ENCODE results near the gene ASTE1. TPM values are rescaled to one million over a fixed set of nuclear protein-coding genes. Genes with fewer than 3 reads are reported as not detected.
"Not testable (repeated sequence)": the region's sequence is repeated elsewhere in the genome, so short reads cannot be mapped to it uniquely, and the experiment has no call there.

The ASTE1 gene
- total RNA-seq, 2 experiments from 2014 or later: 13.7 to 15.1 TPM

GRCh38 chr3:131001071-131001470 is 25.6 kb downstream of the ASTE1 start:
- Mint-ChIP-seq H3K9me3 (no peaks in the 10 kb centered on the region), H3K27me3 (no peaks in the 10 kb centered on the region), H3K4me3 (no peak overlapping the region), H3K27ac (no peak overlapping the region), H3K36me3 (ENCODE audit: low read depth) (peaks cover 33% of the 10 kb centered on the region), H3K4me1 (peaks cover 15% of the 10 kb centered on the region)
- ChIA-PET CTCF (no interaction called here), POLR2A (no interaction called here)
- DNase-seq: no peak

GRCh38 chr3:130997289-130997688 is 29.3 kb downstream of the ASTE1 start:
- H3K27me3 Mint-ChIP-seq: no peaks in the 10 kb centered on the region
- no peak overlapping the region for H3K27ac Mint-ChIP-seq
- peaks cover under 1% of the 10 kb centered on the region for H3K4me1 Mint-ChIP-seq
- H3K9me3 Mint-ChIP-seq: no peaks in the 10 kb centered on the region
- H3K4me3 Mint-ChIP-seq: no peak overlapping the region
- H3K36me3 Mint-ChIP-seq (ENCODE audit: low read depth): peaks cover 19% of the 10 kb centered on the region
- POLR2A ChIA-PET: no interaction called here
- CTCF ChIA-PET: no interaction called here
- DNase-seq: no peak

- no peak for DNase-seq
- H3K4me3 Mint-ChIP-seq: no peak overlapping the region
- H3K27ac Mint-ChIP-seq: no peak overlapping the region
- peaks cover 15% of the 10 kb centered on the region for H3K36me3 Mint-ChIP-seq (ENCODE audit: low read depth)
- H3K9me3 Mint-ChIP-seq: no peaks in the 10 kb centered on the region
- POLR2A ChIA-PET: no interaction called here
- H3K27me3 Mint-ChIP-seq: no peaks in the 10 kb centered on the region
- CTCF ChIA-PET: no interaction called here
- H3K4me1 Mint-ChIP-seq: no peaks in the 10 kb centered on the region
Observed at GRCh38 chr3:130992344-130992743, 34.3 kb downstream of the ASTE1 start.

- no peaks in the 10 kb centered on the region for H3K9me3 Mint-ChIP-seq
- H3K27me3 Mint-ChIP-seq: no peaks in the 10 kb centered on the region
- no peaks in the 10 kb centered on the region for H3K4me1 Mint-ChIP-seq
- DNase-seq: no peak
- CTCF ChIA-PET: interaction anchor here (1.0 kb wide), 1 partner anchor 54 kb away, joined by 4 read pairs; no protein-coding TSS in a partner anchor
- no peak overlapping the region for H3K4me3 Mint-ChIP-seq
- POLR2A ChIA-PET: no interaction called here
- H3K27ac Mint-ChIP-seq: no peak overlapping the region
- peaks cover 13% of the 10 kb centered on the region for H3K36me3 Mint-ChIP-seq (ENCODE audit: low read depth)
Observed at GRCh38 chr3:130991126-130991525, 35.5 kb downstream of the ASTE1 start.

- H3K27me3 Mint-ChIP-seq: no peaks in the 10 kb centered on the region
- H3K36me3 Mint-ChIP-seq (ENCODE audit: low read depth): peaks cover 16% of the 10 kb centered on the region
- H3K4me1 Mint-ChIP-seq: no peaks in the 10 kb centered on the region
- no peak for DNase-seq
- ChIA-PET POLR2A (no interaction called here), CTCF (no interaction called here)
- no peak overlapping the region for H3K27ac Mint-ChIP-seq
- H3K9me3 Mint-ChIP-seq: no peaks in the 10 kb centered on the region
- H3K4me3 Mint-ChIP-seq: no peak overlapping the region
Observed at GRCh38 chr3:130990282-130990681, 36.3 kb downstream of the ASTE1 start.

- Mint-ChIP-seq H3K27ac (no peak overlapping the region), H3K27me3 (no peaks in the 10 kb centered on the region), H3K4me1 (no peaks in the 10 kb centered on the region), H3K36me3 (ENCODE audit: low read depth) (peaks cover 21% of the 10 kb centered on the region), H3K4me3 (no peak overlapping the region), H3K9me3 (no peaks in the 10 kb centered on the region)
- ChIA-PET POLR2A (no interaction called here), CTCF (no interaction called here)
- no peak for DNase-seq
Observed at GRCh38 chr3:130981469-130981868, 45.2 kb downstream of the ASTE1 start.

- H3K27ac Mint-ChIP-seq: no peak overlapping the region
- no peak for DNase-seq
- H3K36me3 Mint-ChIP-seq (ENCODE audit: low read depth): peaks cover 18% of the 10 kb centered on the region
- ChIA-PET CTCF (interaction anchor here (1.5 kb wide), 1 partner anchor 32 kb away, joined by 3 read pairs; no protein-coding TSS in a partner anchor), POLR2A (no interaction called here)
- H3K9me3 Mint-ChIP-seq: no peaks in the 10 kb centered on the region
- H3K4me1 Mint-ChIP-seq: no peaks in the 10 kb centered on the region
- H3K27me3 Mint-ChIP-seq: no peaks in the 10 kb centered on the region
- no peak overlapping the region for H3K4me3 Mint-ChIP-seq
Observed at GRCh38 chr3:130979117-130979516, 47.5 kb downstream of the ASTE1 start.

- no peaks in the 10 kb centered on the region for H3K27me3 Mint-ChIP-seq
- H3K4me1 Mint-ChIP-seq: no peaks in the 10 kb centered on the region
- DNase-seq: no peak
- no peak overlapping the region for H3K27ac Mint-ChIP-seq
- ChIA-PET CTCF (interaction anchor here (0.8 kb wide), 1 partner anchor 83 kb away, joined by 3 read pairs; the partner anchor contains the start of gene ATP2C1), POLR2A (no interaction called here)
- no peak overlapping the region for H3K4me3 Mint-ChIP-seq
- H3K9me3 Mint-ChIP-seq: no peaks in the 10 kb centered on the region
- H3K36me3 Mint-ChIP-seq (ENCODE audit: low read depth): peaks cover 27% of the 10 kb centered on the region
Observed at GRCh38 chr3:130976706-130977105, 49.9 kb downstream of the ASTE1 start.

- H3K4me3 Mint-ChIP-seq: no peak overlapping the region
- no peak for DNase-seq
- ChIA-PET CTCF (interaction anchor here (0.6 kb wide), 1 partner anchor 216 kb away, joined by 3 read pairs; no protein-coding TSS in a partner anchor), POLR2A (no interaction called here)
- peaks cover 37% of the 10 kb centered on the region for H3K36me3 Mint-ChIP-seq (ENCODE audit: low read depth)
- H3K4me1 Mint-ChIP-seq: no peaks in the 10 kb centered on the region
- H3K27ac Mint-ChIP-seq: no peak overlapping the region
- no peaks in the 10 kb centered on the region for H3K9me3 Mint-ChIP-seq
- no peaks in the 10 kb centered on the region for H3K27me3 Mint-ChIP-seq
Observed at GRCh38 chr3:130975251-130975650, 51.4 kb downstream of the ASTE1 start.

- Mint-ChIP-seq H3K9me3 (no peaks in the 10 kb centered on the region), H3K4me3 (no peak overlapping the region), H3K36me3 (ENCODE audit: low read depth) (peaks cover 40% of the 10 kb centered on the region), H3K27ac (no peak overlapping the region), H3K4me1 (no peaks in the 10 kb centered on the region), H3K27me3 (no peaks in the 10 kb centered on the region)
- ChIA-PET POLR2A (no interaction called here), CTCF (interaction anchor here (1.7 kb wide), 1 partner anchor 13 kb away, joined by 4 read pairs; no protein-coding TSS in a partner anchor)
- DNase-seq: no peak
Observed at GRCh38 chr3:130974201-130974600, 52.4 kb downstream of the ASTE1 start.

GRCh38 chr3:130973406-130973805 is 53.2 kb downstream of the ASTE1 start:
- H3K4me1 Mint-ChIP-seq: no peaks in the 10 kb centered on the region
- H3K9me3 Mint-ChIP-seq: no peaks in the 10 kb centered on the region
- H3K27me3 Mint-ChIP-seq: no peaks in the 10 kb centered on the region
- peaks cover 46% of the 10 kb centered on the region for H3K36me3 Mint-ChIP-seq (ENCODE audit: low read depth)
- H3K4me3 Mint-ChIP-seq: no peak overlapping the region
- POLR2A ChIA-PET: no interaction called here
- no peak overlapping the region for H3K27ac Mint-ChIP-seq
- CTCF ChIA-PET: interaction anchor here (1.2 to 1.7 kb wide), 2 partner anchors 13 to 14 kb away, joined by 3 to 4 read pairs; no protein-coding TSS in a partner anchor
- no peak for DNase-seq

- DNase-seq, H3K27me3 Mint-ChIP-seq, POLR2A ChIA-PET, H3K9me3 Mint-ChIP-seq, H3K4me1 Mint-ChIP-seq, H3K27ac Mint-ChIP-seq, H3K4me3 Mint-ChIP-seq: not testable (repeated sequence)
- peaks cover 51% of the 10 kb centered on the region for H3K36me3 Mint-ChIP-seq (ENCODE audit: low read depth)
- CTCF ChIA-PET: interaction anchor here (1.2 kb wide), 1 partner anchor 13 kb away, joined by 3 read pairs; no protein-coding TSS in a partner anchor
Observed at GRCh38 chr3:130972592-130972991, 54.0 kb downstream of the ASTE1 start.

GRCh38 chr3:130971208-130971607 is 55.4 kb downstream of the ASTE1 start:
- ChIA-PET CTCF (no interaction called here), POLR2A (no interaction called here)
- H3K4me1 Mint-ChIP-seq: no peaks in the 10 kb centered on the region
- H3K27me3 Mint-ChIP-seq: no peaks in the 10 kb centered on the region
- DNase-seq: no peak
- no peak overlapping the region for H3K4me3 Mint-ChIP-seq
- H3K27ac Mint-ChIP-seq: no peak overlapping the region
- peaks cover 59% of the 10 kb centered on the region for H3K36me3 Mint-ChIP-seq (ENCODE audit: low read depth)
- H3K9me3 Mint-ChIP-seq: no peaks in the 10 kb centered on the region

- H3K4me3 Mint-ChIP-seq: no peak overlapping the region
- H3K36me3 Mint-ChIP-seq (ENCODE audit: low read depth): peaks cover 70% of the 10 kb centered on the region
- H3K4me1 Mint-ChIP-seq: no peaks in the 10 kb centered on the region
- no peaks in the 10 kb centered on the region for H3K9me3 Mint-ChIP-seq
- CTCF ChIA-PET: no interaction called here
- DNase-seq: no peak
- H3K27me3 Mint-ChIP-seq: no peaks in the 10 kb centered on the region
- POLR2A ChIA-PET: no interaction called here
- H3K27ac Mint-ChIP-seq: no peak overlapping the region
Observed at GRCh38 chr3:130969621-130970020, 57.0 kb downstream of the ASTE1 start.
